Epithelial cell of prostate (primary cell): ENCODE results near the gene CEP131.

Source experiments
- DNase-seq: peaks from one replicate; pipeline ENCODE4 v3.0.0-alpha.2; 2011; ENCODE audit warnings: low read depth, low spot score
- H3K27ac ChIP-seq: fragments of 450-650 bp; 2 replicates; pipeline ENCODE4 v1.5.1; 2017; ENCODE audit warnings: mild to moderate bottlenecking

CEP131 gene

DNA sequence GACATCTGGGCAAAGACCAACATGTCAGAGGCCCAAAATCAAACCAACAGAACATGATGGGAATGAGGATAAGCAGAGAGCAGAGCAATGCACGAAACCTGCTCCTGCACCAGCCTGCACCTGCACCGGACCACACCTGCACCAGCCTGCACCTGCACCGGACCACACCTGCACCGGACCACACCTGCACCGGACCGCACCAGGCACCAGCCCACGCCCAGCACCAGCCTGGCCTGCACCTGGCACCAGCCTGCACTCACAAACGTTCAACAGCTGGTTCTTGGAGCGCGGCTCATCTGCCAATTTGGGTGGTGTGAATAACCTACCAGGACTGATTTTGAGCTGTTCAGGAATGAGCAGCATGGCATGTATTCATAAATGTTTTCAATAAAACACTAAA, 18.2 kb downstream of the CEP131 start:
- H3K27ac ChIP-seq: no peak overlapping the region

DNA sequence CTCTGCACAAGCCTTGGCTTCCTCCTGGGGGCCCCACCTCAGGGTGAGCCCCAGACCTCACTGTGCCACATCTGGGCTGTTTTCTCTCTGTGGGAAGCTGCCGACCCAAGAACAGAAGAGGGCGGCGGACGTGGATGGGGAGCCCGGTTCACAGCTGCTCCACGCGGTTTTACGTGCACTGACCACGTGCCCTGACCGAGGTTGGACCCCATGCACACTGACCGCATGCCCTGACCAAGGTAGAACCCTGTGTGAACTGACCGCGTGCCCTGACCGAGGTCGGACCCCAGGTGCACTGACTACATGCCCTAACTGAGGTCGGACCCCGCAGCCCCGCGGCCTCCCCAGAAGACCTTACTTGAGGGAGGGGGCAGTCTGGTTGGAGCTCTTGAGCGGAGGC, 19.6 kb downstream of the CEP131 start:
- DNase-seq: no peak
- no peak overlapping the region for H3K27ac ChIP-seq

More for the DNA sequence above, 18.2 kb downstream of the CEP131 start:
- no peak for DNase-seq

DNA sequence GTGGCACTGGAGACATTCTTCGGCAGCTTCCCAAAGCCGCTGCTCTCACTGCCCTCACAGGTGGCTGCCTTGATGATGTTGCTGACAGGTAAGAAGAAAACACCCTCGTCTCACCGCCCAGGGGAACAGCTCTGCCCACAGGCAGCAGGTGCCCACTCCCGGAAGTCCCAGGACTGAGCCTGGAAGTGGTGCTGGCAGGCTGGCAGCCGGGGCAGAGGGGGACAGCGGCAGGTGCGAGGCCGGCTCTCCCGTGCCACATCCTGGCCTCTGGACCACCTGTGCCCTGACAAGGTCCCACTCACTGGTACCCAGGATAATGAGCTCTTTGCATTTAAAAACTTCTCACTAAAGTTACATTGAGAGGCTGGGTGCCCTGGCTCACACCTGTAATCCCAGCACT, 20.4 kb downstream of the CEP131 start:
- DNase-seq: no peak
- H3K27ac ChIP-seq: no peak overlapping the region

DNA sequence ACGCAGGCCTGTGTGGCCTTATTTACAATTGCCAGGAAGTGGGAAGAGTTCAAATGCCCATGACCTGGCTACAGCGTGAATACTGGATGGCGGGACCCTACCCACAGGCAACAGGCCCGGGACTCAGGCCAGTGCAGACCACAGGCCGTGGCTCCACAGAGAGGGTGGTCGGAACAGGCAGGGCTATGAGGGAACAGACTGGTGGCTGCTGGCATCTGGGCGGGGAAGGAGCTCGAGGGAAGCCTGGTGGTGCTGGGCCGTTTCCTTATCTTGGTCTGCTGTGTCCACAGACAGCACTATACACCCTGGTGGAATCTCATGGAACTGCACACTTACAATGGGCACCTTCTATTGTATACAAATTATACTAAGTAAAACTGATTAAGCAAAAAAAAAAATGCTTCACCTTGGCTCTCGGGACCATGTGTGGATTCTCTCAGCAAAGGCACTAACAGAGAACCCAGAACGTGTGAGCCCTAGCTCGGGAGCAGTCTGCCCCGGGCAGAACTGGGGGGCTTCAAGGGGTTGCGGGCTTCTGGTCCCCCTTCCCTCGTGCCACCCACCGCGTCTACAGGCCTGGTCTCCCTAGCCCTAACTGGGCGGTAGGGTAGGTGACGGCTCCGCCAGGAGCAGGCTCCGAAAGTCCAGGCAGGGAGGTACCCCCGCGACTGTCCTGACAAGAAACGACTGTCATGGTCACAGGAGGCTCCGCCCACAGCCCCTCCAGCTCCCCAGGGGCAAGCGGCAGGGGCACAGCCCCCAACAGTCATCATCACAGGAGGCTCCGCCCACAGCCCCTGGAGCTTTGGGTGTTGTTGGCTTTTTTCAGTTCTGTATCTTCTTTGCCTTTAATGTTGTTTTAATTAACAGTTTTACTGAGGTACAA, 21.8 kb downstream of the CEP131 start:
- peak; percentile 18 for DNase-seq
- no peak overlapping the region for H3K27ac ChIP-seq

DNA sequence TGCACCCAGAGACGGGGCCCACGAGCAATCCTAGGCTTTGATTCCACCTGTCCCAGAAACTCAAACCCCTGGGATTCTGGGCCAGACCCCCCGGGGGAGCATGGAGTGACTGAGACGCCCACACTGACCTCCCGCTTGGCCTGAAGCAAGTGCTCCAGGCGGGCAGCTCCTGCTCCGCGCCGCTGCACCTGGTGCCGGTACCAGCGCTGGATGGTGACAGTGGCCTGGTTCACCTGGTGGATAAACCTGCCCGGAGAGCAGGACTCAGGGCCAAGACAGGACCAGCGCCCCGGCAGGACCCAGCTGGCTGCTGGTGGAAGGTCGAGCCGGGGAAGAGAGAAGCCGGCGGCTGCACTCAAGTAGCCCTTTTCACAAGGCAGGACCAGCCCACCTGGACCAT, 22.6 kb downstream of the CEP131 start:
- no peak for DNase-seq
- no peak overlapping the region for H3K27ac ChIP-seq

DNA sequence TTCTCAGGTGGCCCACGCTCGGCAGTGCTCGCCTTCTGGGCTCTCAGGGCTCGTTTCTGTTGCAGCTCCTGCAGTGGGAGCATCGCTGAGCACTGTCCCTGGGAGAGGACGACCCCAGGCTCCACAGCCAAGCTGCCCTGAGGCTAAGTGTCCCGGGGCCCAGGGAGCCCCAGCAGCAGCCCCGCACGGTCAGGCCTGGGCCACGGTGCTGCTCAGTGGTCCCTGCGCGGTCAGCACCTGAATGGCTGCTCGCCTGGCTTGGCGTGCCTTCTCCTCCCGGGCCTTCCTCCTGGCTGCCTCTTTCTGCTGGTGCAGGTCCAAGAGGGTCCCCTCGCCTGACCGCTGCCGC, 23.3 kb downstream of the CEP131 start:
- DNase-seq: no peak
- no peak overlapping the region for H3K27ac ChIP-seq

DNA sequence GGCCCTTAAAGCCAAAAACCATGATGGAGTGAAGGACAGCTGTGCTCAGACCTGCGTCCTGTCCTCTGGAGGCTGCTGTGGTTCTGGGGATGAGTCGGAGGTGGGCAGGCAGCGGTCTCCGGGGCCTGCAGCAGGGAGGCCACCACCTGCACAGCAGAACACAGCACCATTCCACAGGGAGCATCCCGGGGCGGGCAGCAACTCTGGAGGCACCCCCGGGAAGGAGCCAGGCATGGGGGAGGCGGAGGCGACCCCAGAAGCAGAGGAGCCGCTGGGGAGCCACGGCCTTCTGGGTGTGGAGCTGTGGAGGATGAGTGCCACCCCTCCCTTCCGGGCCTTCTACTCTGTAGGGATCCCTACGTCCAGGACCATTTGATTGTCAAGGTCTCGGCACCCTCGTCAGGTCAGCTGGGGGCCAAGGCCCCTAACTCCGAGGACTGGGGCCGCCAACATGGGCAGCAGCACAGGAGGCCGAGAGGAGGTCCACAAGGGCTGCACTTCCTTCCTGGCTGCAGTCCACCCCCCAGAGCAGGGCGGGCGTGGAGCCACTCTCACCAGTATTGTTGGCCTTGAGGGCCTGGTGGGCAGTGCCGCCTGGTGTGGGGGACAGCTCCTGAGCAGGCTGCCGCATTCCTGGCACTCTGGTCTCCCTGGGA, 23.8 kb downstream of the CEP131 start:
- no peak overlapping the region for H3K27ac ChIP-seq
- no peak for DNase-seq

DNA sequence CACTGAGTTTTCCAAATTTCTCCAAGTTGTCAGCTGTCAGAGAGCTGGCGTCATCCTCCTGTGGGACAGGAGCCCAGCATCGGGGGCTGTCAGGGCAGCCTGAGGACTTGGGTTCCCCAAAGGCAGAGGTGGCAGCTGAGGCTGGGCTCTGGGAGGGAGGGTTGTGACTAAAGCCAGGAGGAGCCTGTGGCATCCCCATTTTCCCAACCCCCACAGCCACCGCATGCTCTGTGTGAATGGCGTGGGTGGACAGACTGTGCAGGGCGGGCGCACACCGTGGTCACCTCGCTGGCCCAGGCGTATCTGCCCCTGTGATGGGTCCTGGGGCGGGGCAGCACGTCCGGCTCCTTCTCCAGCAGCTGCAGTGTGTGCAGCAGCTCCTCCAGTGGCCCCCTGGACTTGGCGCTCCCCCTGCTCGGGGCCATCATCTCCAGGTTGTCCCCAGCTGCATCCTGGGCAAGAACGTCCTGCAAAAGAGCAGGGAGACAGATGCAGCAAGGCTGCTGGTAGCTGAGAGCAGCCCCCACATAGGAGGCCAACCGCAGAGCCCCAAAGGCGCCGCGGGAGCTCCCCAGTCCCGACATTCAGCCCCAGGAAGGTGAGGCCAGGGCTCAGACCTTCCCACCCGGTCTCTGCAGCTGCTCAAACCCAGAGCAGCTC, 24.8 kb downstream of the CEP131 start:
- no peak overlapping the region for H3K27ac ChIP-seq
- no peak for DNase-seq

DNA sequence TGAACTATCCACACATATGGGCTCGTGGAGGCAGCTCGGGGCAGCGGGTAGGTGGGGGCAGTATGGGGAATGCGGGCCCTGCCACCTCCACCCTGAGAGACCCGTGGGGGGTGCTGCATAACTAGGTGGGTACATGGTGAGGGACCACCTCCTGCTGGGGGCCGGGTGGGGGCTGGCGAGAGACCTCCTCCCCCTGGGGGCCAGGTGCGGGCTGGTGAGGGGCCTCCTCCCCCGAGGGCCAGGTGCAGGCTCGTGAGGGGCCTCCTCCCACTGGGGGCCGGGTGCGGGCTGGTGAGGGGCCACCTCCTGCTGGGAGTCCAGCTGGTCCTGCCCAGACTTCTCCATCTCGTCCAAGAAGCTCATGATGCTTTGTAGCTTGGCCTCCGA, 25.4 kb downstream of the CEP131 start:
- no peak overlapping the region for H3K27ac ChIP-seq
- DNase-seq: no peak

DNA sequence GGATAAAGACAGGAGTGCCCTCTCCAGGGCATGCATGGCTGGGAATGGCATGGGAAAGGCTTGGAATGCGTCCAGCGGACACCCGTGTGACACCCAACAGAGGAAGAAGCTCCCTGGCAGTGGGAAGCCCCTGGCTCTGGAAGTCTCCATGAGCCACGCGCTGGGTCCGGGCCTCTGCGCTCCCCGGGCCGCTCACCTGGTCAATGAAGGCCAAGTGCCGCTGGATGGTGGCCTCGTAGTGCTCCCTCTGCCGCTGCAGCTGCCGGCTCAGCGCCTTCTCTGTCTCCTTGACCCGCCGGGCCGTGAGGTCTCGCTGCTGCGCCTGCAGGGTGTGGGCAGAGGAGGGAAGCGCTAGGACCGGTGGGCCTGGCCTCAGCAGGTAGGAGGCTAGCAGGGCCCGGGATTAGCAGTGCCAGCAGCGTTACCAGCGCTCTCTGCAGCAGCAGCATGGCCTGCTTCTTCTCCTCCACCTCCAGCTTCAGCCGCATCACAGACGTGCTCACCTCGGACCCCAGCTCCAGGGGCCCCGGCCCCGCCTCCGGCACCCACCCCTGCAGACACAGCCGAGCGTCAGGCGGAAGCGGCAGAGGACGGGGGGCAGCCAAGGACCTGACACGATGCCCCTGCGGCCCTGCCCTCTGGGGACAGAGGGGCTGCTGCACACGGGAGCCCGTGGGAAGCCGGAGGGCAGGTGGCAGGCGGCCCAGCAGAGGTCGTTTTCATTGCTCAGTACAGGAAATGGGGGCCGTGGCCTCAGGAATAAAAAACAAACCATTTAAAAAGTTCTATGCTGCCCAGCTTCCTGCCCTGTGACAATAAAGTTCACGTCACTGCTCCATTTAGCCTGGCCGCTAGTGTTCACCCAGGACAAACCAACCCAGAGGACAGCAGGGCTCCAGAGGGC, 26.0 kb downstream of the CEP131 start:
- H3K27ac ChIP-seq: no peak overlapping the region
- no peak for DNase-seq

DNA sequence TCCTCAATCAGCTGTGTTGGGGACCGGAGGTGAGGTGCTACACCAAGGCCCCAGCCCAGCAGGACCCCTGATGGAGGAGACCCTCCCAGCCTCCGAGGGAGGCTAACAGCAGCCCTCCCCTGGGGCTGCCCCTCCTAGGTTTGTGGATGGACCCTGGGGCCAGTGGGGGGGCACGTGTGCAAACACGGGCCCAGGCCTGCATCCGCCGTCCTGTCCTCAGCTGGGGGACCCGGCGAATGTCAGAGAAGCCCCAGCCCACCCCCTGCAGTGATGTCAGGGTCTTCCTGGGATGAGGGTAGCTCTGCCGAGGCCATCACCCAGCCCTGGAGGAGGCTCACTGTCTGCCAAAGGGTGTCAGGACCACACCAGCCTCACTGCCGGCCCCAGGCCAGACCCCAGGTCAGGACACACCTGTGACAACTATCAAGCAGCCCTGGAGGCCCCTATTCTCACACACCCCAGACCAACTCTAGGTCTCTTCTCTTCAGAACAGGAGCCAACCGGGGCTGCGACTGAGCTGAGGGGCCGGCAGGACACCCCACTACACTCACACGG, 26.7 kb downstream of the CEP131 start:
- H3K27ac ChIP-seq: no peak overlapping the region
- DNase-seq: no peak

DNA sequence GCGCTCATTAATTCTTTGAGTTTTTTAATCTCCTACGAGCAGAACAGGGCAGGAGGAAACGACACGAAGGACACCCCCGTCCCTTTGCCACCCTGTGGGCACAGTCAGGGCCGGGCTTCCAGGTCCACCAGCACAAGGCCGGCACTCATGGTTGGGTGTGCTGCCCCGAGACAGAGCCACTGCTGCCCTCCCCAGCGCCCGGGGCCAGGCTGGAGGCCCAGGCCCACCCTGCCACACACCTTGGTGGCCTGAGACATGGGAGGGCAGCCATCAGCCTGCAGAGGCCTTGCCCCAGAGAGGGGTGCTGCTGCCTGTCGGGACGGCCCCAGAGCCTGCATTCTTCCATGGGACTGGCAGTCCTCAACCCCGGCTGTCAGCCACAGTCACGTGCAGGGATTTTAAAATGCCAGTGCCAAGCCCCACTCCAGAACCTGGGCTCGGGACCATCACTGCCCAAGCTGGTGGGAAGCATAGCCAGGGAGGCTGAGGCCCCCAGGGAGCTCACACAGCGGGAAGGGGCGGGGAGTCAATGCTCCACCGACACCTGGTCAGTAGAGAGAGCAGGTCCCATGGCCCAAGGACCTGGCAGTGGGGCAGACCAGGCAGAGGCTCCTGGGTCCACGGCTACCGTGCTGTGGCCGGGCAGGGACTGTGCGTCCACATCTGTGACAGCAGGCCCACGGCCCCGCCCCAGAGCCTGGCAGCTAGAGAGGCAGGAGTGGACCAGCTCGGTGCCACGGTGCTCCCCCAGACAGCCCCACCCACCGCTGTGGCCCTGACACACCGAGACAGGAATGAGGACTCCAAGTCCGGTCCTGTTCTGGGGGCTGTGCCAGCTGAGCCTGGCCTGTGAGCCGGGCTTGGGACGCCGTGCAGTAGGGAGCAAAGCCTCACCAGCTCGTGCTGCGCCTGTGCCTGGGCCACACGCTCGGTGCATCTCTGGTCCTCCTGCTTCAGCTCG, 27.5 kb downstream of the CEP131 start:
- H3K27ac ChIP-seq: no peak overlapping the region
- no peak for DNase-seq

DNA sequence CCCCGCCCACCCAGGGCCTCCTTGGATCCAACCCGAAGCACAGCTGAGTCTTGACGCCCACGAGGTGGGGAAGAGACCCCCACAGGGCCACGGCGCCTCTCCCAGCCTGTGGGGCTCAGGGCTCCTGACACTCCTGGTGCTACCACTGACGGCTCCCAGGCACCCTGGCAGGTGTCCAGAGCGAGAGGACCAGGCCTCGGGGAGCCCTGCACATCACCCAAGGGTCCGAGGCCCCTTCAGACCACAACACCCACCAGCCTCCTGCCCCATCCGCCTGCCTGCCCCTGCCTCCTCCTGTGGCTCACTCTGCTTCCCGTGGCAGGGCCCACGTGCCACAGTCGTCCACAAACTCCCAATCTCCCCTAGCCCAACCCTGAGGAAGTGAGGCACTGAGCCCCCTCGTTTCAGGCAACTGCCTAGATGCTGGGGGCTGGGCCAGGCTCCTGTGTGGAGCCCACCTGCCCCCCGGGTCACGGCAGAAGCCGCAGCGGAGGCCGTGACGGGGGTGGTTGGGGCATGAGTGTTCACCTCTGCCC, 28.5 kb downstream of the CEP131 start:
- no peak for DNase-seq
- H3K27ac ChIP-seq: no peak overlapping the region

DNA sequence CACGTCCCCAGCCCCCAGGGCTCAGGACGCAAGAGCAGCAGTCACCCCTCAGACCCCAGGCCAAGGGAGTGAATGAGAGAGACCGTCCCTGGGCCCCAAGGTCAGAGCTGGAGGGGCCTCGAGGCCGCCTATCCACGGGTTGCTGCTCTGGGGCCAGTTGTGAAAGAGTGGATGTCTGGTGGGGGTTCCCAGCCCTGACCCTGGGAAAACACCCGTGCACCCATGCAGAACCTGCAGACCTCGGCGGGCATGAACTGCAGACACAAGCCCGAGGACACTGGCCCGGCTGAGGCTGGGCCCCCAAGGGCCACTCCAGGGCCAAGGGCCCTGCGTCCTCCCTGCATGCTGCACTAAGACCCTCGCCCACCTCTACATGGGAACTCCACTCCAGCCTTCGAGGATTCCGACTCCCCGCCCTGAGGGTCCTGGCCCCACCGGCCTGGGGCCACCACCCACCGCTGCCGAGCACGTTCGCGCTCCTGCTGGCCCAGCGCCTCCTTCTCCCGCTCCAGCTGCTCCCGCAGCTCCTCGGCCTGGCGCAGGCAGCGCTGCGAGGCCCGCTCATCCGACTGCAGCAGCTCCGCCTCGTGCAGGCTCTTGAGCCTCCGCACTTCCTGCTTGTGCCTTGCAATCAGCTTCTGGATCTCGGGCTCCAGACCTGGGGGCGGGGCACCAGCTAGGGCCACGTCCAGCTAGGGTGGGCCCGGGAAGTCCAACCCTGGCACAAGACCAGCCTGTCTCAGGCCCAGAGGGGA, 29.1 kb downstream of the CEP131 start:
- H3K27ac ChIP-seq: no peak overlapping the region
- DNase-seq: no peak

DNA sequence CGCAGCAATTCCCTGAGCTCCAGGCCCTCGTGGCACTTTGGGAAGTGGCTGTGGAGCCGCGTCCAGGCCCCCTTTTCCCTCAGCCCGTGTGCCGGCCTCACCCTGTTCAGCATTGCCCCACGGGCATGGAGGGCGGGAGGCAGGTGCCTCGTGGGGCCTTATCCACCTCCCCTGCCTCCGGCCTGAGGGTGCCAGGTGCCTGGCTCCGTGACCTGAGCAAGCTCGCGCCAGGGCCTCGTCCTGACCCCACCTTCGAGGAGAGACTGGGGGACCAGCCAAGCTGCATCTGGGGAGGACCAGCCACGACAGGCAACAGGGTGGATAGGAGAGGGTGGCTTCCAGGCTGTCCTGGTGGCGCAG, 29.7 kb downstream of the CEP131 start:
- no peak for DNase-seq
- H3K27ac ChIP-seq: no peak overlapping the region

DNA sequence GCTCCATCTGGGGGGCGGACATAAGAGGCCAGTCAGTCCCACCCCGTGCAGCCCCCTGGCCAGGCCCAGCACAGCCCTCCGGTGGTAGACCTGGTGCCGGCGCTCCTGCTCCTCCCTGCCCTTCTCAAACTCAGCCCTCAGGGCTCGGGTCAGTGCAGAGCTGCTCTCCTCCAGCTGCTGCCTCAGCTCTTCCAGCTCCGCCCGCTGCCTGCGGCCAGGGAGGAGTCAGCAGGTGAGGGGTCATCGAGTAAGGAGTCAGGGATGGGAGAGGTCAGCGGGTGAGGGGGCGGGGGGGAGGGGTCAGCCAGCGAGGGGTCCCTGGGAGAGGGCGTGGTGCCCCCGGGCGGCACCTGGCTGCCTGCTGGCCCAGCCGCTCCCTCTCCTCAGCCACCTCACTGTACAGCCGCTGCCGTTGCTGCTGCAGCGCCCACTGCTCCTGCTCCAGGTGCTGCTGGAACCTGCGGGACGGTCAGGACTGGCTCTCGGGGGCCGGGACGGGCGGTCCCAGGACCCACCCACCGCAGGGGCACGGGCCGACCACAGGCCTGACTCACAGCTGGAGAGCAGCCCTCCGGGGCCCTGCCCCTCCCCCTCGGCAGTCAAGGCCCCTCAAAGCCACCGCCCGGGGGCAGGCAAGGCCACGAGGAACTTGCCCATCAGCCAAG, 30.2 kb downstream of the CEP131 start:
- no peak overlapping the region for H3K27ac ChIP-seq
- DNase-seq: no peak

DNA sequence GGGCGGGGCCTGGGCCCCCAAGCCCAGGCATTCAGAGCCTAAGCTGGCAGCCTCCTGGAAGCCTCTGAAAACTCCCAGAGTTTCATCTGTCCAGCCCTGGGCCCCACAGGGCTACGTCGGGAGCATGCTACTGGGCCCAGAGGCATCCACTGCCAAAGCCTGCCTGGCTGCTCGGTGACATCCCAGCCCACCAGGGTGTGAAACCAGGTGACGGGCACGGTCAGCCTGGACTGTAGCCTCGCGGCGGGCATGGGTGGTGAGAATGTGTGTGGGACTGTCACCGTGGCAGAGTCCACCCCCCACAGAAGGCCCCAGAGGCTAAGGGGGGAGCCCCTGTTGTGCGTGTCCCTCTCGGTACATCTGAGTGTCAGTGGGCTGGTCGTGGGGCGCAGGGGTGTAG, 31.1 kb downstream of the CEP131 start:
- DNase-seq: no peak
- no peak overlapping the region for H3K27ac ChIP-seq

DNA sequence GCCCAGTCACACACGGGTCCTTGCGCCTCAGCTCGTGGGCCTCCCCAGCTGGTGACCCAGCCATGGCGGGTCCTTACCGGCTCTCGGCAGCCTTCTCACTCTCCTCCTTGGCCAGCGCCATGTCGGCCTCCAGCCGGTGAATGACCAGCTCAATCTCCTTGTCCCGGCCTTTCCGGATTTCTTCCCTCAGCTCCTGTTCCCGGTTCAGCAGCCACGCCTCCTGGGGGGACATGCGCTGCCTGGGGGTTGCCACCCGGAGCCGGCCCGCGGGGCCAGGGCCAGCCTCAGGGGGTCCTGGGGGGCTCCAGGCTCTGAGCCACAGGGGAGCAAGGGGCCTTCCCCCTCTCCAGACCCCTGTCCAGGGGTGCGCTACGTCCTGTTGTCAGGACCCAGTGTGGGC, 31.6 kb downstream of the CEP131 start:
- no peak for DNase-seq
- H3K27ac ChIP-seq: no peak overlapping the region
